Keratinocyte (primary cell): ENCODE data around the gene PTPRD. TPM values are rescaled to one million over a fixed set of nuclear protein-coding genes. Genes with fewer than 3 reads are reported as not detected.

ENCODE experiments used
- DNase-seq: peaks from one replicate; pipeline ENCODE4 v3.0.0-alpha.2; 2011; ENCODE audit warnings: low read depth, missing footprints, low spot score
- FAIRE-seq: peaks from 2 replicates; lab custom pipeline; 2011; peaks lifted over from hg19 to GRCh38; lab: Jason Lieb, UNC
- H2AFZ ChIP-seq: 2 replicates; pipeline ENCODE4 v1.6.0; 2012; ENCODE audit warnings: low read length, control low read depth, inconsistent platforms; ENCODE audit not compliant: control insufficient read depth
- H3K27ac ChIP-seq: 2 replicates; pipeline ENCODE4 v1.5.1; 2011; ENCODE audit warnings: low read length; ENCODE audit not compliant: control insufficient read depth, insufficient read depth
- H3K27me3 ChIP-seq: 3 replicates; pipeline ENCODE4 v1.6.0; 2011; ENCODE audit warnings: low read length; ENCODE audit not compliant: control insufficient read depth, insufficient read depth; ENCODE audit errors: extremely low read depth
- H3K36me3 ChIP-seq, 2 experiments: 2 replicates in 1 of 2; 3 replicates in 1 of 2; pipeline ENCODE4 v1.5.1; 2011; ENCODE audit warnings: low read length in 2 of 2, mild to moderate bottlenecking in 1 of 2; ENCODE audit not compliant: control insufficient read depth in 2 of 2, insufficient read depth in 2 of 2; ENCODE audit errors: extremely low read depth in 1 of 2
- H3K4me1 ChIP-seq: 3 replicates; pipeline ENCODE4 v1.5.1; 2011; ENCODE audit warnings: low read length; ENCODE audit not compliant: control insufficient read depth, insufficient read depth; ENCODE audit errors: extremely low read depth
- H3K4me2 ChIP-seq: 3 replicates; pipeline ENCODE4 v1.6.0; 2011; ENCODE audit warnings: low read depth, low read length; ENCODE audit not compliant: control insufficient read depth, insufficient read depth; ENCODE audit errors: extremely low read depth
- H3K4me3 ChIP-seq, 3 experiments: fragments of 200-600 bp in 1 of 3; sonication (generic) in 1 of 3; 2 replicates in 2 of 3; 3 replicates in 1 of 3; pipeline ENCODE4 v1.5.1; 2011 to 2016; ENCODE audit warnings: low read length in 3 of 3, mild to moderate bottlenecking in 3 of 3, control low read depth in 2 of 3, inconsistent platforms in 1 of 3, low read depth in 1 of 3, mixed read lengths in 1 of 3, mixed run types in 1 of 3, moderate library complexity in 1 of 3; ENCODE audit not compliant: control insufficient read depth in 2 of 3, insufficient read depth in 2 of 3; ENCODE audit errors: extremely low read depth in 1 of 3
- H3K79me2 ChIP-seq: 2 replicates; pipeline ENCODE4 v1.6.0; 2012; ENCODE audit warnings: low read length; ENCODE audit not compliant: control insufficient read depth, insufficient read depth
- H3K9ac ChIP-seq: 3 replicates; pipeline ENCODE4 v1.6.0; 2011; ENCODE audit warnings: low read length; ENCODE audit not compliant: control insufficient read depth, insufficient read depth; ENCODE audit errors: extremely low read depth
- H3K9me1 ChIP-seq: 3 replicates; pipeline ENCODE4 v1.6.0; 2011; ENCODE audit warnings: low read length; ENCODE audit not compliant: control insufficient read depth, insufficient read depth; ENCODE audit errors: extremely low read depth
- H3K9me3 ChIP-seq: 2 replicates; pipeline ENCODE4 v1.5.1; 2012; ENCODE audit warnings: low read depth, low read length; ENCODE audit not compliant: control insufficient read depth
- H4K20me1 ChIP-seq: 3 replicates; pipeline ENCODE4 v1.6.0; 2011; ENCODE audit warnings: low read length; ENCODE audit not compliant: control insufficient read depth, insufficient read depth; ENCODE audit errors: extremely low read depth
- CTCF ChIP-seq, 3 experiments: IDR thresholded peaks in 1 of 3; conservative IDR thresholded peaks in 1 of 3; optimal IDR thresholded peaks in 1 of 3; 2 replicates in 2 of 3; 3 replicates in 1 of 3; pipeline versions ENCODE3 to v1.5.1; 2011; ENCODE audit warnings: low read length in 3 of 3, mild to moderate bottlenecking in 3 of 3, moderate library complexity in 2 of 3, control low read depth in 1 of 3, inconsistent platforms in 1 of 3; ENCODE audit not compliant: insufficient read depth in 2 of 3; ENCODE audit errors: extremely low read depth in 1 of 3
- EZH2 ChIP-seq: IDR thresholded peaks from one replicate; pipeline ENCODE4 v1.6.1; 2012; ENCODE audit warnings: inconsistent platforms, mild to moderate bottlenecking, low read length, moderate library complexity
- dilution Hi-C: fragments of 300-500 bp; cut with MboI; formaldehyde crosslinking; loops from one replicate; pipeline ENCODE4 v1.7.0; 2020; ENCODE audit warnings: low sequenced_read_pairs; ENCODE audit not compliant: extremely low pct_ligation_motif_present
- polyA plus RNA-seq, 5 experiments: library from polyadenylated mRNA; depleted of rRNA in 3 of 5; stranded (reverse) in 3 of 5; stranded (forward) in 1 of 5; unstranded in 1 of 5; fragments of >200 nt; gene quantifications; 1 replicate in 1 of 5; 2 replicates in 3 of 5; 3 replicates in 1 of 5; pipeline versions ENCODE4 v1.2.1 to v1.2.3, GENCODE V29; 2011 to 2012; ENCODE audit warnings: missing spikeins in 2 of 5, low read depth in 1 of 5, low replicate concordance in 1 of 5

The PTPRD gene
- polyA plus RNA-seq, 1 donor (not counting 4 experiments of a cell fraction or from before 2014, with no cell fraction given): 0.10 TPM

GRCh38 chr9:8673830-8674229 lies 1939.0 kb downstream of the PTPRD start:
- no peaks in the 10 kb centered on the region for H3K27me3 ChIP-seq
- H3K27ac ChIP-seq: no peak overlapping the region
- H3K9me3 ChIP-seq: no peaks in the 10 kb centered on the region
- H3K9me1 ChIP-seq: no peaks in the 10 kb centered on the region
- no peak overlapping the region for H3K4me2 ChIP-seq
- no peaks in the 10 kb centered on the region for H4K20me1 ChIP-seq
- H3K79me2 ChIP-seq: no peaks in the 10 kb centered on the region
- no peak for DNase-seq
- H3K36me3 ChIP-seq: no peaks in the 10 kb centered on the region
- H3K4me1 ChIP-seq: no peaks in the 10 kb centered on the region
- TF ChIP-seq EZH2 (no peak), CTCF (optimal IDR thresholded peaks at IDR 0.05 in 1 of 3, IDR thresholded peaks at IDR 0.05 in 1 of 3, conservative IDR thresholded peaks at IDR 0.05 in 1 of 3; ENCODE audit: extremely low read depth in 1 of 3, insufficient read depth in 2 of 3, low read length in 3 of 3) (no peak)
- no peak overlapping the region for H3K9ac ChIP-seq
- H2AFZ ChIP-seq: no peak overlapping the region
- H3K4me3 ChIP-seq: no peak overlapping the region
- no peak for FAIRE-seq
- dilution Hi-C loops: no loop called here

- H3K4me1 ChIP-seq: no peaks in the 10 kb centered on the region
Measured at GRCh38 chr9:8670751-8671150, 1942.1 kb downstream of the PTPRD start.

More at GRCh38 chr9:8670751-8671150, 1942.1 kb downstream of the PTPRD start:
- TF ChIP-seq EZH2 (no peak), CTCF (optimal IDR thresholded peaks at IDR 0.05 in 1 of 3, IDR thresholded peaks at IDR 0.05 in 1 of 3, conservative IDR thresholded peaks at IDR 0.05 in 1 of 3; ENCODE audit: extremely low read depth in 1 of 3, insufficient read depth in 2 of 3, low read length in 3 of 3) (no peak)
- Histone ChIP-seq H3K4me2 (no peak overlapping the region), H3K27ac (no peak overlapping the region), H4K20me1 (no peaks in the 10 kb centered on the region), H3K9me3 (no peaks in the 10 kb centered on the region), H3K79me2 (no peaks in the 10 kb centered on the region), H3K9me1 (no peaks in the 10 kb centered on the region), H2AFZ (no peak overlapping the region), H3K27me3 (no peaks in the 10 kb centered on the region), H3K36me3 (no peaks in the 10 kb centered on the region), H3K4me3 (no peak overlapping the region), H3K9ac (no peak overlapping the region)
- dilution Hi-C loops: no loop called here
- FAIRE-seq: no peak
- no peak for DNase-seq
